HEK293 (cell line): ENCODE results near the gene PCYOX1L.

Experiments used
- BCL6B ChIP-seq: fragments of 450-650 bp; formaldehyde crosslinking; IDR thresholded peaks from 2 replicates; pipeline ENCODE4 v1.5.1; 2017; ENCODE audit warnings: missing biosample characterization, missing genetic modification characterization
- CTCF ChIP-seq: fragments of 450-650 bp; formaldehyde crosslinking; IDR thresholded peaks from 2 replicates; pipeline ENCODE4 v1.5.1; 2016; ENCODE audit warnings: missing biosample characterization, missing genetic modification characterization
- SCRT1 ChIP-seq: fragments of 450-650 bp; formaldehyde crosslinking; IDR thresholded peaks from 2 replicates; pipeline ENCODE4 v1.5.1; 2016; ENCODE audit warnings: missing biosample characterization, missing genetic modification characterization, borderline replicate concordance
- SP2 ChIP-seq: fragments of 450-650 bp; formaldehyde crosslinking; IDR thresholded peaks from 2 replicates; pipeline ENCODE4 v1.5.1; 2016; ENCODE audit warnings: missing biosample characterization, missing genetic modification characterization
- ZBTB44 ChIP-seq: fragments of 450-650 bp; IDR thresholded peaks from 2 replicates; pipeline ENCODE4 v1.5.1; 2018; ENCODE audit warnings: missing biosample characterization, mild to moderate bottlenecking, missing genetic modification characterization
- ZNF274 ChIP-seq, 2 experiments: fragments of 200-500 bp in 1 of 2; fragments of 450-650 bp in 1 of 2; sonication (Bioruptor generic) in 1 of 2; formaldehyde crosslinking in 1 of 2; IDR thresholded peaks; 2 replicates each; pipeline versions ENCODE4 v1.5.1 to v1.6.1; 2014 to 2016; ENCODE audit warnings: borderline replicate concordance in 1 of 2, inconsistent platforms in 1 of 2, low read length in 1 of 2, missing biosample characterization in 1 of 2, missing genetic modification characterization in 1 of 2
- ZNF449 ChIP-seq: fragments of 450-650 bp; formaldehyde crosslinking; IDR thresholded peaks from 2 replicates; pipeline ENCODE4 v1.5.1; 2017; ENCODE audit warnings: missing biosample characterization, mild to moderate bottlenecking, missing genetic modification characterization, moderate library complexity

- TF ChIP-seq CTCF (tag by site-specific recombination) (no peak), ZBTB44 (tag by site-specific recombination) (no peak), SP2 (tag by site-specific recombination) (no peak), ZNF449 (tag by site-specific recombination) (no peak), ZNF274 (IDR thresholded peaks at IDR 0.05; ENCODE audit: low read length) (no peak), ZNF274 (tag by site-specific recombination; IDR thresholded peaks at IDR 0.05; ENCODE audit: borderline replicate concordance) (no peak), BCL6B (tag by site-specific recombination) (no peak), SCRT1 (tag by site-specific recombination) (no peak)
Measured at GRCh38 chr5:149363358-149363757, 5.5 kb downstream of the PCYOX1L start.
